SK-N-MC (cell line): Measurements from ENCODE around the gene TSR3.

Experiments
- DNase-seq: peaks from one replicate; pipeline ENCODE4 v3.0.0-alpha.2; 2011; ENCODE audit warnings: low read depth, low spot score
- H3K27ac ChIP-seq: fragments of 200-600 bp; sonication (generic); 2 replicates; pipeline ENCODE4 v1.5.1; 2016; ENCODE audit warnings: mixed run types
- H3K36me3 ChIP-seq: fragments of 200-600 bp; sonication (generic); 2 replicates; pipeline ENCODE4 v1.6.1; 2017; ENCODE audit warnings: antibody characterized with exemption, low read length, mixed read lengths; ENCODE audit not compliant: insufficient read depth
- H3K4me3 ChIP-seq: fragments of 200-600 bp; sonication (generic); 2 replicates; pipeline ENCODE4 v1.5.1; 2016
- H3K9ac ChIP-seq: fragments of 200-600 bp; sonication (generic); 2 replicates; pipeline ENCODE4 v1.8.0; 2017; ENCODE audit warnings: mixed run types, mixed read lengths; ENCODE audit not compliant: insufficient read length
- H3K9me3 ChIP-seq: fragments of 200-600 bp; sonication (generic); 2 replicates; pipeline ENCODE4 v1.6.1; 2017; ENCODE audit warnings: low read depth, mild to moderate bottlenecking, antibody characterized with exemption, low read length, moderate library complexity, mixed read lengths
- EZH2 ChIP-seq: fragments of 200-600 bp; sonication (generic); IDR thresholded peaks from one replicate; pipeline ENCODE4 v1.6.1; 2017; ENCODE audit warnings: antibody characterized with exemption
- FOXP2 ChIP-seq: optimal IDR thresholded peaks from 2 replicates; pipeline ENCODE3; 2011; ENCODE audit warnings: mild to moderate bottlenecking, moderate library complexity; ENCODE audit not compliant: insufficient read depth; ENCODE audit errors: extremely low read length, control extremely low read depth
- POLR2AphosphoS5 ChIP-seq: IDR thresholded peaks from 2 replicates; pipeline ENCODE4 v1.6.1; 2012; ENCODE audit warnings: mild to moderate bottlenecking, low read depth, low read length, borderline replicate concordance

The TSR3 gene

DNA sequence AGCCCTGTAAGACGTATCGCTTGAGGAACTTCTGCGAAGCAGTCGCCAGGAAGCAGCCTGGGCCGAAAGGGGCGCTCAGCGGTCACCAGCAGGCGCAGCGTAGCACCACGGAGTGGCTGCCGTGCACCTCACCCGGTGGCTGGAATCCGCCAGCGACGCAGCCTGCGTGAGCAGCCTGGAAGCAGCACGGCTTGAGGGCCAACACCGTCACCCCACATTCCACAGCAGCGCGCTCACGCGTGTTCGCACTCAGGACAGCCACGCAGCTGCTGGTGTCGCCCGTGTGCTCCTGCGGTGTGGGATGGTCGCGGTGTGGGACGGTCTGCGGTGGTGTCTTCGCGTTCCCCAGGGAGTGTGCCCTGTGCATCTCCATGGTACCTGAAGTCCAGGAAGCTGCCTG, 32.6 kb downstream of the TSR3 start:
- no peak overlapping the region for H3K4me3 ChIP-seq
- no peak overlapping the region for H3K27ac ChIP-seq
- no peaks in the 10 kb centered on the region for H3K9me3 ChIP-seq
- H3K36me3 ChIP-seq, result peaks cover 87% of the 10 kb centered on the region
- DNase-seq, result no peak
- TF ChIP-seq EZH2, result no peak
- no peak for TF ChIP-seq POLR2AphosphoS5
- TF ChIP-seq FOXP2, result no peak
- no peak overlapping the region for H3K9ac ChIP-seq

DNA sequence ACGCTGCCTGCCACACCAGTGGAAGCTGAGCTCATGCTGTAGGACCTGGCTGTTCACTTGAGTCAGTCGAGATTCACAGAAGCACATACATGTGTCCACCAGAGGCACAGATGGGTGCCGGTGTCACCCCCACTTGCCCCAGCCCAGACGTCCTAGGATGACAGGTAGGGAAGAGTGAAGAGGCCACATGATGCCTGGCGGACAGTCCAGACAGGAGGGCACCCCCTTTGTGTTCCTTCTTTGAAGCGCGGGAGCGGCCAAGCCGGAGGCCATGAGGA, 33.5 kb downstream of the TSR3 start:
- TF ChIP-seq FOXP2, result no peak
- no peak for TF ChIP-seq POLR2AphosphoS5
- no peak for TF ChIP-seq EZH2
- H3K36me3 ChIP-seq, result peaks cover 86% of the 10 kb centered on the region
- no peak overlapping the region for H3K4me3 ChIP-seq
- DNase-seq, result no peak
- no peaks in the 10 kb centered on the region for H3K9me3 ChIP-seq
- no peak overlapping the region for H3K9ac ChIP-seq
- no peak overlapping the region for H3K27ac ChIP-seq

DNA sequence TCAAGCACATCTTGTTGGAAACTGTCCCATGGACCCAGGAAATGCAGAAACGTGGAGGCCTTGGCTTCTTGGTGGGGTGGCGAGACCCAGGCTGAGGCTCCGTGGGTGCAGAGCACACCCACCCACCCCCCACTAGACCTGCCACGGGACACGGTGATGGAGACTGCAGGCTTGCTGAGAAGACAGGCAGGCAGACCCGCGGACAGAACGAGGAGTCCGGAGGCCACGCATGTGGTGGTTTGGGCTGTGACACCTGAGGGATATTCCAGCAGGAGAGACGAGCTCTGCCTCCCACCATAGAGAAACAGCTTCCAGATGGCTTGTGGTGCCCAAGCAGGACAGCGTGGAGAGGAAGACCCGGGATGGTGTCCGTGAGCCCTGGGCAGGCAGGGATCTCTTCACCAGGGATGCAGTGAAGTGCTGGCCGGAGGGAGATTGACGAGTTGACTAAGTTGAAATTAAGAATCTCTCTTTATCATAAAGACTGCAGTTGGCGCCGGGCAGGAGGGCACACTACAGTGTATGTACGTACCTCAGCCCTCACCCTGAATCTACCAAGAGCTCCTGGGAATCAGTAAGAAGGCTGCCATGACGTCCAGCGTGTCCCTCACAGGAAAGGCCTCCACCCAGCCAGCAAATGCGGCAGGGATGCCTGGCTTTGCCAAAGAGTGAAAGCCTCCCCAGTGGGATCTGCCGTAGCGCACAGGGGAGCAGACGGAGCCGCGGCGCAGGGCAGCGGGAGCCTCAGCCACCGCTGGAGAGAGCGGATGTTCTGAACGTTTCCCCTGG, 34.0 kb downstream of the TSR3 start:
- Histone ChIP-seq H3K27ac (no peak overlapping the region), H3K36me3 (peaks cover 89% of the 10 kb centered on the region), H3K9ac (no peak overlapping the region), H3K9me3 (no peaks in the 10 kb centered on the region), H3K4me3 (no peak overlapping the region)
- TF ChIP-seq EZH2, result no peak
- TF ChIP-seq POLR2AphosphoS5, result 0 out of 2 replicates have a peak, but pooled peaks have one; percentile 11
- DNase-seq, result no peak

DNA sequence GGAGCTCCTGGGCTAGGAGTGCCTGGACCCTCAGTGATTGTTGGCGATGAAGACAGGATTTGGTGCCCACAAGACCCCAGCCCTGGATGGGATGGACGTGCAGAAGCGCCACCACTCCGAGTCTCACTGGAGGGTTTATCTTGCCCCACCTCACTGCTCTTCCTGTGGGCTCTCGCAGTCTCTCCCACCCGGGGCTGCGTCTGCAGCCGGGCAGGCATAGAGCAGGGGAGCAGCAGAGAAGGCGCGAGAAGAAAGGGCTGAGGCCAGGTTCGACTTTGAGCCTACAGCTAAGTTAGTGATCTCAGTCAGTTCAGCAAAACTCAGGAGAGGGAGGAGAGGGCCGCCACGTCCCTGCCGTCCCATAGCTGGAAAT, 35.7 kb downstream of the TSR3 start:
- TF ChIP-seq FOXP2, result no peak
- TF ChIP-seq POLR2AphosphoS5, result no peak
- TF ChIP-seq EZH2, result no peak
- Histone ChIP-seq H3K36me3 (peaks cover 90% of the 10 kb centered on the region), H3K9me3 (no peaks in the 10 kb centered on the region), H3K9ac (no peak overlapping the region), H3K4me3 (no peak overlapping the region), H3K27ac (no peak overlapping the region)
- no peak for DNase-seq

DNA sequence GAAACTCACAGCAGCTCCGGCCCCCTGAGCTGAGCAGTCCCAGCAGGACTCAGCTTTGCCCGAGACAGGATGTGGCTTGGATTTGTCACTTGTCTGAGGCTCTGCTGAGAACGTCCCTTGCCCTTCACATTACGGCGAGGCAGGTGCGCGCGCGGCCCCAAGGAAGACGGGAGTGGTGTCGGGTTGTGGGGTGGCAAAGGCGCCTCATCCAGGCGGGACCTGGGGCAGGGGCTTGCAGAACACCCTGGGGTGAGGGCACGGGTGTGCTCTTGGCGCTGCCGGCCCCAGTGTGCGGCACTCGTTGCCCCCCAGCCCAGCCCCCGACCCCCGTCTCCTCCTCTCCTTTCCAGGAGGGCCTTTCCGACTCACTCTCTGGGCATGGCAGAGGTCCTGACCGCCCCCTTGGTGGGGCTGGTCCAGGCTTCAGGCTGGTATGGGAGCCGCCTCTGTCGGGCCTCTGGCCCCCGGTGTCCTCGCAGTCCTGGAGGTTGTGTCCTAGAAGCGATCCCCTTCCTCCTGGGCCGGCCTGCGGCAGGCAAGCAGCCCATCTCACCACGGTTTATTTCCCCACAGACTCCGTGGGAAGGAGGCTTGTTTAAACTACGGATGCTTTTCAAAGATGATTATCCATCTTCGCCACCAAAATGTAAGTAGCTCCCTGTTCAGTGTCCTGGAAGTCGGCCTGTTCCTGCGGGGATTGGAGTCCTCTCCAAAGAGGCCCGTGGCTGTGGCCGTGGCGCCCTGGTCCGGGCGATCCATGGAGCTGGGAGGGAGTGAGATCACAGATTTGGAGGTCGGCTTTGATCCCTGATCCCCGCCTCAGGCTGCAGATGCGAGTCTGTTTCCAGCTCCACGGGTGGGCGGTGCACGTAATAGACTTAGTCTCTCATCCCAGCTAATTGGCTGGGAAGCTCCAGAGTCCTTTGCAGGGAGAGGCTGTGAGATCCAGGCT, 36.3 kb downstream of the TSR3 start:
- TF ChIP-seq POLR2AphosphoS5 (no peak), FOXP2 (no peak), EZH2 (no peak)
- no peak overlapping the region for H3K27ac ChIP-seq
- no peak overlapping the region for H3K4me3 ChIP-seq
- H3K36me3 ChIP-seq, result peaks cover 87% of the 10 kb centered on the region
- H3K9me3 ChIP-seq, result no peaks in the 10 kb centered on the region
- H3K9ac ChIP-seq, result no peak overlapping the region
- no peak for DNase-seq

DNA sequence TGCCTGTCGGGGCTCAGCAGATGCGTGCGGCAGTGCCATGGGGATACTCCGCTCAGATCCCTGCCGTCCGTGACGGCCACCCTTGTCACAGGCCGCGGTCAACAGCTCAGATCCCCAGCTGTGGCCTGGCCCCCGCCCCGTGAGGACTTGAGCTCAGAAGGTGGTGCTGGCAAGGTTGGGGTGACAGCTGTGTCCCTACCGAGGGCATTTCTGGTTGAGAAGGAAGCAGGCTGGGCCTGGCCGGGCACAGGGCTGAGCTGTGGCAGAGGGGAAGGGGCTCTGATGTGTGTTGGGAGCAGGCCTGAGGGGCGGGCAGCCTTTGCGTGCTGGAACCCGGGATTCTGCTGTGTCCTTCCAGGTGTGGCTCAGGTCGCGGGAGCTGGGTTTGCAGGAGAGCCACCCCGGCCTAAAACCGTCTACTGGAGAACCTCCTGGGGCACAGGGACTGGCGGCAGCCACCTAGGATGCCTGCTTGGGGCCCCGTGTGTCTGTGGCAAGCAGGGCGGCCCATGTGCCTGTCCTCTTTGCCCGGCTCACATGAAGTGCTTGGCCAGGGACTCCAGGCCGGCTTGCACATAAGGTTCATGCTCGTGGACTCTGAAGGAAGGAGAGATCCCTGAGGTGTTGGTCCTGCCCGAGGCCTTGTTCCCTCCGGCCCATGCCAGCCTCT, 37.1 kb downstream of the TSR3 start:
- Histone ChIP-seq H3K27ac (no peak overlapping the region), H3K4me3 (no peak overlapping the region), H3K9me3 (no peaks in the 10 kb centered on the region), H3K36me3 (peaks cover 79% of the 10 kb centered on the region), H3K9ac (no peak overlapping the region)
- no peak for TF ChIP-seq POLR2AphosphoS5
- no peak for TF ChIP-seq EZH2
- TF ChIP-seq FOXP2, result no peak
- DNase-seq, result no peak

DNA sequence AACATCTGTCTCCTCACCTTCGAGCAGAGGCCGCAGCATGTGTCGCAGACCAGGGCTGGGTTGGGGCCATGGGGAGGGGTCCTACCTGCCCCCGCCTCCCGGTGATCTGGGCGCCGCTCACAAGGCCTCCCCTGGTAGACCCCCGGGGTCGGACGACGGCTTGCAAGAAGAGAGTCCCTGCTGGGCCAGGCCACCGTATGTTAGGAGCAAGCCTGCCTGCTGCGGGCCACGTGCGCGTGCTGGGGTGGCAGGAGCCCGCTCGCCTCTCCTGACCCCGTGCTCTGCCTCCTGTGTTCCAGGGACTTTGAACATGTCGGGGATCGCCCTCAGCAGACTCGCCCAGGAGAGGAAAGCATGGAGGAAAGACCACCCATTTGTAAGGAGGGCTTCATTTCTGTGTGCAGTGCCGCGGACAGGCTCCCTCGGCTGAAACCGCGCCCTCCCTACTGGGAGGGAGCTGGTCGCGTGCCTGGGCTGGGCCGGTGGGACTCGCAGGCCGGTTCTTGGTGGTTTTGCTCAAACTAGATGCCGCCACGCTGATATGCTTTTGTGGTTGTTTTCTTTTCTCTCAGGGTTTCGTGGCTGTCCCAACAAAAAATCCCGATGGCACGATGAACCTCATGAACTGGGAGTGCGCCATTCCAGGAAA, 37.8 kb downstream of the TSR3 start:
- H3K36me3 ChIP-seq, result peaks cover 72% of the 10 kb centered on the region
- H3K9me3 ChIP-seq, result no peaks in the 10 kb centered on the region
- no peak overlapping the region for H3K27ac ChIP-seq
- no peak overlapping the region for H3K4me3 ChIP-seq
- DNase-seq, result no peak
- no peak for TF ChIP-seq POLR2AphosphoS5
- TF ChIP-seq FOXP2, result no peak
- no peak for TF ChIP-seq EZH2
- no peak overlapping the region for H3K9ac ChIP-seq

DNA sequence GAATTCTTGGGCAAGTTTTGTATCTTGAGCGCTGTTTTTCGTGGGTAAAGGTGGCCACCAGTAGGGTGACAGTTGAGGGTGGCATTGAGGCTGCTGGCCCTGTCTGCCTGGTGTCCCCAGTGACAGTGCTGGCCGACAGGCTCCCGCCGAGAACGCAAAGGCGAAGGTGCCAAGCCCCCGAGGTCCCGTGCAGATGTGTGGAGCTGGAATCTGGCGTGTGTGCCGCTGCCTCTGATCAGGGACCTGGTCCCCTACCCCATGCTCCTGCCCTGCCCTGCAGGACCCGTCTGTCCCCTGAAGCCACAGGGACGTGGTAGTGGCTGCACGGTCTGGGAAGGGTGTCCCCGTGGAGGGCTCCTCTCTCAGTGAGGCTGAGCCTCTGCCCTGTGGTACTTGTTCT, 38.8 kb downstream of the TSR3 start:
- no peak overlapping the region for H3K9ac ChIP-seq
- peaks cover 63% of the 10 kb centered on the region for H3K36me3 ChIP-seq
- H3K4me3 ChIP-seq, result no peak overlapping the region
- no peak overlapping the region for H3K27ac ChIP-seq
- H3K9me3 ChIP-seq, result no peaks in the 10 kb centered on the region
- TF ChIP-seq POLR2AphosphoS5 (no peak), FOXP2 (no peak), EZH2 (no peak)
- no peak for DNase-seq
